ENCODE data around the gene HOXD13.

HOXD13 gene

DNA sequence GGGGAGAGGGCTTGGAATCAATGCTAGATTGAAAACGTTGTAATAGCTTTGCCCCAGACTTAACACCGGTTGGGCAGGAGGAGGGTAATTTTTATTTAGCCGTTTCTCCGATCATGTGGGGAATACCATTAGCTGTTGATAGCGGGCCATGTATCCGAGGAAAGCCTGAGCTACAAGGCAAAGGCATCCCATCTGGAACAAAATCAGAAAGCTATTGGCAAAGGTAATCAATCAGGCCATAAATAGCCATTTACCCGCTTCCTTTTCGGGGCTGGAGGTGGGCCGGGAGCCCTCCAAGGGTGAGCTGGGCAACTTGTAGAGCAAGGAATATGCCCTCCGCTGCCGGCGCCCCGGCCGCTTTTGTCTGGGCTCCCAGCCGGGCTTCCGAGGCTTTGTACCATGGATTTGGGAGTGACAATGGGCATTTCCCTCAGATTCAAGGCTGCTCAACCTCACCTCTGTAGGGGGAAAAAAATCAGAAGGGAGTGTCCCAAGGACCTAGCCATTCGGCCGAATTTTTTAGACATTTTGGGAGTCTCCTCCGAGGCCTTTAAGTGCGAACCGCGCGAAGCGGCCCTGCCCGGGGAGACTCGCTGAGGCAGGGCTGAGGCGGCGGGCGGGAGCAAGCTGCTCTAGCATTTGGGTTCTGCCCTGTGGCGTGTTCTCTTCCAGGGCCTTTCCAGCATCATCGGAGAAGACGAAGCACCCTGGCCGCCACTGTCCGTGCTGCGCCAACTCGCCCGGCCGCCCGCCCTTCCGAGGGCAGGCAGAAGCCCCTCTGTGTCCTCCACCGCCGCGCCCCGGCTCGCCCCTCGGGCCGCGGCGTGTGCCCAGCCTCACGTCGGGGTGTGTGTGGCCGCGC lies 28.9 kb downstream of the HOXD13 start:
- H3K4me3 ChIP-seq (ENCODE audit: low read depth, low read length), result no peak overlapping the region

DNA sequence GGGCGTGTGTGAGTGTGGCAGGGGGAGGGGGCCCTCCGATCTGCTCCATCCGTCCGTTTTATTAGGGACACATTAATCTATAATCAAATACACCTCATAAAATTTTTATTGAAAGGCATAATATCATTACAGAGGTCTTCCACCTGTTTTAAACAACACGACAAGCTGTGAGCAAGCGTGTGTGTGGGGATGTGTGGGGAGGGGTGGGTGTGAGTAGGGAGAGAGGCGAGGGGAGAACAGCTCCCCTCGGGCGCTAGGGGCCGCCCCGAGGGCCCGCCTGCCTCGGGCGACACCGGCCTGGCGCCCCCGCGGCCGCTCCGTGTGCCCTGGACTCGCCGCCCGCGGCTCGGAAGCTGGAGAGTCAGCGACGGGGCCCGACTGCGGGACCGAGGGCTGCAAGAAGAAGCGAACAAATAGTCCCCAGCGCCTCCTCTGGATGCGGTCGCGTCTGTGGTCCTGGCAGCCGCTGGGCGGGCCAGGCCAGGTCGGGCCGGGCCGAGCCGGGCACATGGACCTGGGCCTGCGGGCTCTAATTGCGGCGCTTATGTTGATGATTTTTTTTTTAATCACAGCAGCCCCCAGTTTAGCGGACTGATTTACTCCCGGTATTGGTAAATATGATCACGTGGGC lies 29.6 kb downstream of the HOXD13 start:
- TF ChIP-seq, protein P1, sequence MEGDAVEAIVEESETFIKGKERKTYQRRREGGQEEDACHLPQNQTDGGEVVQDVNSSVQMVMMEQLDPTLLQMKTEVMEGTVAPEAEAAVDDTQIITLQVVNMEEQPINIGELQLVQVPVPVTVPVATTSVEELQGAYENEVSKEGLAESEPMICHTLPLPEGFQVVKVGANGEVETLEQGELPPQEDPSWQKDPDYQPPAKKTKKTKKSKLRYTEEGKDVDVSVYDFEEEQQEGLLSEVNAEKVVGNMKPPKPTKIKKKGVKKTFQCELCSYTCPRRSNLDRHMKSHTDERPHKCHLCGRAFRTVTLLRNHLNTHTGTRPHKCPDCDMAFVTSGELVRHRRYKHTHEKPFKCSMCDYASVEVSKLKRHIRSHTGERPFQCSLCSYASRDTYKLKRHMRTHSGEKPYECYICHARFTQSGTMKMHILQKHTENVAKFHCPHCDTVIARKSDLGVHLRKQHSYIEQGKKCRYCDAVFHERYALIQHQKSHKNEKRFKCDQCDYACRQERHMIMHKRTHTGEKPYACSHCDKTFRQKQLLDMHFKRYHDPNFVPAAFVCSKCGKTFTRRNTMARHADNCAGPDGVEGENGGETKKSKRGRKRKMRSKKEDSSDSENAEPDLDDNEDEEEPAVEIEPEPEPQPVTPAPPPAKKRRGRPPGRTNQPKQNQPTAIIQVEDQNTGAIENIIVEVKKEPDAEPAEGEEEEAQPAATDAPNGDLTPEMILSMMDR (IDR thresholded peaks at IDR 0.05; ENCODE audit: low read depth, low read length), result no peak
- H3K4me3 ChIP-seq (ENCODE audit: low read depth, low read length), result no peak overlapping the region; the same call in 1 of the 2 replicates

More for the DNA sequence above, 28.9 kb downstream of the HOXD13 start:
- TF ChIP-seq, protein P1 (IDR thresholded peaks at IDR 0.05; ENCODE audit: low read depth, low read length), result no peak

DNA sequence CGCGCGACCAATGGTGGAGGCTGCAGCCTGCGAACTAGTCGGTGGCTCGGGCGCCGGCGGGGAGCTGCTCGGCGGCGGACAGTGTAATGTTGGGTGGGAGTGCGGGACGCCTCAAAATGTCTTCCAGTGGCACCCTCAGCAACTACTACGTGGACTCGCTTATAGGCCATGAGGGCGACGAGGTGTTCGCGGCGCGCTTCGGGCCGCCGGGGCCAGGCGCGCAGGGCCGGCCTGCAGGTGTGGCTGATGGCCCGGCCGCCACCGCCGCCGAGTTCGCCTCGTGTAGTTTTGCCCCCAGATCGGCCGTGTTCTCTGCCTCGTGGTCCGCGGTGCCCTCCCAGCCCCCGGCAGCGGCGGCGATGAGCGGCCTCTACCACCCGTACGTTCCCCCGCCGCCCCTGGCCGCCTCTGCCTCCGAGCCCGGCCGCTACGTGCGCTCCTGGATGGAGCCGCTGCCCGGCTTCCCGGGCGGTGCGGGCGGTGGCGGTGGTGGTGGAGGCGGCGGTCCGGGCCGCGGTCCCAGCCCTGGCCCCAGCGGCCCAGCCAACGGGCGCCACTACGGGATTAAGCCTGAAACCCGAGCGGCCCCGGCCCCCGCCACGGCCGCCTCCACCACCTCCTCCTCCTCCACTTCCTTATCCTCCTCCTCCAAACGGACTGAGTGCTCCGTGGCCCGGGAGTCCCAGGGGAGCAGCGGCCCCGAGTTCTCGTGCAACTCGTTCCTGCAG lies 30.3 kb downstream of the HOXD13 start, which contains the start of gene HOXD9:
Gene HOXD9, plus strand, starts transcription at position 37 of the 728 bp plus-strand sequence. Its CDS starts 50 bp downstream, at position 87.
- TF ChIP-seq, protein P1 (IDR thresholded peaks at IDR 0.05; ENCODE audit: low read depth, low read length), result no peak
- no peak within 1 kb of the TSS; the same call in 1 of the 2 replicates for H3K4me3 ChIP-seq (ENCODE audit: low read depth, low read length)

DNA sequence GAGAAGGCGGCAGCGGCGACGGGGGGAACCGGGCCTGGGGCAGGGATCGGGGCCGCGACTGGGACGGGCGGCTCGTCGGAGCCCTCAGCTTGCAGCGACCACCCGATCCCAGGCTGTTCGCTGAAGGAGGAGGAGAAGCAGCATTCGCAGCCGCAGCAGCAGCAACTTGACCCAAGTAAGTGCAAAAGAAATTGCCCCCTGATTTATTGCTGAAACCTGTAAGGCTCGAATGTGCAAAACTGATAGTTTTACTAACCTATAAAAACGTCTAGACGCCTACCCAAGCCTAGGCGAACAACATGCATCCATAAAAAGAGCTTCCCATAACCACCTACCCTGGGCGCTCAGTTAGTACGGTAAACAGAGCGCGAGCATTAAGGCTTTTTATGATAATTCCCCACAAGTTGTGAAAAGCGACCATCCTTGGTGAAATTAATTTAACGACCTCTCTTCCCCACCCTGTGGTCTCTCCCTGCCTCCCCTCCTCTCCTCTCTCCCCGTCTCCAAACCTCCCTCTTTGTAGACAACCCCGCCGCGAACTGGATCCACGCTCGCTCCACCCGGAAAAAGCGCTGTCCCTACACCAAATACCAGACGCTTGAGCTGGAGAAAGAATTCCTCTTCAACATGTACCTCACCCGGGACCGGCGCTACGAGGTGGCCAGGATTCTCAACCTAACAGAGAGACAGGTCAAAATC lies 31.0 kb downstream of the HOXD13 start:
- TF ChIP-seq, protein P1 (IDR thresholded peaks at IDR 0.05; ENCODE audit: low read depth, low read length), result no peak
- no peak overlapping the region for H3K4me3 ChIP-seq (ENCODE audit: low read depth, low read length)

DNA sequence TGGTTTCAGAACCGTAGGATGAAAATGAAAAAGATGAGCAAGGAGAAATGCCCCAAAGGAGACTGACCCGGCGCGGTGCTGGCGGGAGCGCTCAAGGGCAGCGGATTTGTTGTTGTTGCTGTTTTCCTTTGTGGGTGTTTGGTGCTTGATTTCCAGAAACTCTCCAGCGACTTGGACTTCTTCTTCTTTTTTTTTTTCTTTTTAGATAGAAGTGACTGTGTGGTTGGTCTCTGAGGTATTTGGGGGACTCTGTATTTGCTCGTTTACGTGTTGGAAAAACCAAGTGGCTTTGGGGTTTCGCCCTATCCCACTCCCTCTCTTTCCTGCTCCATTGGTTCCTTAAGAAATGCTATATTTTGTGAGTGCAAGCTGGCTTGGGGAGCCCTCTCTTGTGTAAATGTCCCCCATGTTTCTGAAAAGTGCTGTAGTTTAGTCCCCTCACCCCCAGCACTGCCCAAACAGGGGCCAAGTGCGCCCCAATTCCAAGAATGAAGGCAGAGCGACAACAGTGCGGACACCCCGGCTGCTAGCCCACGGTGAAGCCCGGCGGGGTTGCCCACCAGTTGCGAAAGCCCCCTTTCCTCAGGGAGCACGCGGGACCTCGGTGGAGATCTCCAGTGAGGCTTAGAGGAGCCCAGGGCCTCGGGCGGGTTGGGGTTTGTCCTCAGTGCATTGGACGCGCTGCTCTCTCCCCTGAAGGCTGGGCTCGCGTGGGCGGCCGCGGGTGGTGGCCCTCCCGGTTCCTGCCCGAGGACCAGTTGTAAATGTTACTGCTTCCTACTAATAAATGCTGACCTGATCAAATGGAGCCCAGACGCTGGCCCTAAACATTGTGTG lies 31.8 kb downstream of the HOXD13 start:
- no peak overlapping the region for H3K4me3 ChIP-seq (ENCODE audit: low read depth, low read length)
- TF ChIP-seq, protein P1 (IDR thresholded peaks at IDR 0.05; ENCODE audit: low read depth, low read length), result no peak
